IPS DF 4.7 (cell line): Measurements from ENCODE around the gene RIOK1.

Source experiments
- DNase-seq: peaks from one replicate; pipeline ENCODE4 v3.0.0-alpha.2; 2013; ENCODE audit warnings: low spot score; ENCODE audit errors: extremely low read depth

The RIOK1 gene

GRCh38 chr6:7409740-7410139 is 20.1 kb downstream of the RIOK1 start:
- no peak for DNase-seq

- DNase-seq, result no peak
Observed at GRCh38 chr6:7410851-7411250, 21.2 kb downstream of the RIOK1 start.

- DNase-seq, result no peak
Observed at GRCh38 chr6:7411328-7411727, 21.7 kb downstream of the RIOK1 start.

- DNase-seq, result no peak
Observed at GRCh38 chr6:7413151-7413823, 23.7 kb downstream of the RIOK1 start.

- DNase-seq, result no peak
Observed at GRCh38 chr6:7414811-7415210, 25.2 kb downstream of the RIOK1 start.

- no peak for DNase-seq
Observed at GRCh38 chr6:7417684-7418083, 28.1 kb downstream of the RIOK1 start.

GRCh38 chr6:7418238-7418905 is 28.8 kb downstream of the RIOK1 start:
- no peak for DNase-seq

- DNase-seq, result no peak
Observed at GRCh38 chr6:7419065-7419464, 29.5 kb downstream of the RIOK1 start.

- DNase-seq, result no peak
Observed at GRCh38 chr6:7421066-7421465, 31.5 kb downstream of the RIOK1 start.

- no peak for DNase-seq
Observed at GRCh38 chr6:7424058-7424457, 34.5 kb downstream of the RIOK1 start.

GRCh38 chr6:7424967-7425807 is 35.6 kb downstream of the RIOK1 start:
- no peak for DNase-seq

- no peak for DNase-seq
Observed at GRCh38 chr6:7425808-7426190, 36.2 kb downstream of the RIOK1 start.

GRCh38 chr6:7426447-7427169 is 37.0 kb downstream of the RIOK1 start:
- DNase-seq, result no peak

GRCh38 chr6:7431313-7431673 is 41.7 kb downstream of the RIOK1 start:
- no peak for DNase-seq

- no peak for DNase-seq
Observed at GRCh38 chr6:7431674-7432390, 42.2 kb downstream of the RIOK1 start.

GRCh38 chr6:7432391-7433120 is 42.9 kb downstream of the RIOK1 start:
- no peak for DNase-seq

GRCh38 chr6:7433121-7433617 is 43.6 kb downstream of the RIOK1 start:
- no peak for DNase-seq

GRCh38 chr6:7434672-7435071 is 45.1 kb downstream of the RIOK1 start:
- DNase-seq, result no peak

GRCh38 chr6:7438011-7438410 is 48.4 kb downstream of the RIOK1 start:
- DNase-seq, result no peak

GRCh38 chr6:7439228-7439627 is 49.6 kb downstream of the RIOK1 start:
- no peak for DNase-seq
